ENCODE data around the gene PPP2R5E. TPM values are rescaled to one million over a fixed set of nuclear protein-coding genes. Genes with fewer than 3 reads are reported as not detected.

The PPP2R5E gene
- total and polyA plus RNA-seq, 7 experiments from 2014 or later, result 29.2 to 47.8 (median 37.5) TPM

DNA sequence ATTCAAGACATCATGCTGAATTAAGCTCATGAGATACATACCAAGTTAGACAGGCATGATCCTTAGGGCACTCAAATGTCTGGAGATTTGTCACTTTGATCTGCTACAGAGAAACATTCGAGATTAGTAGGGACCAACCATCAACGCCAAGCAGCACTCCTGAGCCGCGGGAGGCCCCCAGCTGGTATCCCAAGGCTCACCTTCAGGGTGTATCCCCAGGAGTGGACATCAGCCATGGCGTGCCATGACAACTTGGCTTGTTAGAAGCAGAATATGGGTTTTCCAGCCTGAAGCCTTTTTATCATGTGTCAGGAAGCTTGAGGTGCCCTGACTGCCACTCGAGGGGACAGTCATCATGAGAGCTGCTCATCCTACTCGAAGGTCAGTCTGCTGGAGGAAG, 185.3 kb downstream of the PPP2R5E start:
- Mint-ChIP-seq H3K36me3 (peaks cover 0 to 5% (median 0%) of the 10 kb centered on the region in 5 donors), H3K9me3 (peaks cover 0 to 4% (median under 1%) of the 10 kb centered on the region in 11 donors), H3K27me3 (peaks cover 7 to 29% (median 23%) of the 10 kb centered on the region in 5 donors), H3K27ac (no peak overlapping the region), H3K4me3 (no peak overlapping the region), H3K4me1 (no peaks in the 10 kb centered on the region)
- H3K27ac ChIP-seq (ENCODE audit: low read depth, low read length), result no peak overlapping the region
- ATAC-seq (no peak), DNase-seq (no peak)
- intact Hi-C loops (cut with micrococcal nuclease), result no loop called here
- H3K4me1 ChIP-seq (ENCODE audit: control insufficient read depth in 2 of 2, insufficient read depth in 2 of 2, low read length in 2 of 2), result no peaks in the 10 kb centered on the region
- H3K4me3 ChIP-seq (ENCODE audit: low read length), result no peak overlapping the region
- ChIA-PET CTCF (no interaction called here), POLR2A (no interaction called here)
- H3K36me3 ChIP-seq (ENCODE audit: control insufficient read depth in 2 of 3, insufficient read depth in 3 of 3, low read length in 3 of 3), result no peaks in the 10 kb centered on the region
- no peaks in the 10 kb centered on the region for H3K27me3 ChIP-seq (ENCODE audit: control insufficient read depth in 2 of 2, insufficient read depth in 2 of 2, low read length in 2 of 2)
- H3K9me3 ChIP-seq (ENCODE audit: control insufficient read depth in 2 of 3, low read length in 3 of 3), result no peaks in the 10 kb centered on the region

DNA sequence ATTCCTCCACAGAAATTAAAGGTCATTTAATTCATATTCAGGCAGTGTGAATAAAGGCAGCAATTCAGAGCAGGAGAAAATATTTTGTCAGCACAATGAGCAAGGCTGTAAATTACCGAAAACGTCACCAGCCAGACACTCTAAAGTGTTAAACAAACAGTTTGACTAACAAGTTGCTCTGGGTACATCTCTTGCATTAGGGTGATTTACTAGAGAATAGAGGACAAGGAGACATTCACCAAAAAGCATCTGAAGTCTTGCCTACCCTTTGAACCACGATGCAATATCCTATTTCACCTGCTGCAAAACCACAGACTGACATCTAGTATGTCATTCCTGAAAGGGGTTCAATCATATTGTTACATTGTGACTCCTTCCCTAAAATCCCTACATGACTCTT, 197.4 kb downstream of the PPP2R5E start:
- no peak overlapping the region for H3K27ac ChIP-seq (ENCODE audit: low read depth, low read length)
- CTCF ChIA-PET, result no interaction called here
- H3K27me3 ChIP-seq (ENCODE audit: control insufficient read depth in 2 of 2, insufficient read depth in 2 of 2, low read length in 2 of 2), result no peaks in the 10 kb centered on the region
- no peaks in the 10 kb centered on the region for H3K4me1 ChIP-seq (ENCODE audit: control insufficient read depth in 2 of 2, insufficient read depth in 2 of 2, low read length in 2 of 2)
- H3K36me3 ChIP-seq (ENCODE audit: control insufficient read depth in 2 of 3, insufficient read depth in 3 of 3, low read length in 3 of 3), result no peaks in the 10 kb centered on the region
- Mint-ChIP-seq H3K4me3 (no peak overlapping the region), H3K27me3 (peaks cover 23 to 41% (median 31%) of the 10 kb centered on the region in 5 donors), H3K27ac (no peak overlapping the region), H3K4me1 (no peaks in the 10 kb centered on the region), H3K36me3 (no peaks in the 10 kb centered on the region), H3K9me3 (peaks cover 0 to 5% (median 0%) of the 10 kb centered on the region in 11 donors)
- intact Hi-C loops (cut with micrococcal nuclease), result no loop called here
- no peak for ATAC-seq
- no peaks in the 10 kb centered on the region for H3K9me3 ChIP-seq (ENCODE audit: control insufficient read depth in 2 of 3, low read length in 3 of 3)
- no peak for DNase-seq
- POLR2A ChIA-PET, result no interaction called here
- H3K4me3 ChIP-seq (ENCODE audit: low read length), result no peak overlapping the region

DNA sequence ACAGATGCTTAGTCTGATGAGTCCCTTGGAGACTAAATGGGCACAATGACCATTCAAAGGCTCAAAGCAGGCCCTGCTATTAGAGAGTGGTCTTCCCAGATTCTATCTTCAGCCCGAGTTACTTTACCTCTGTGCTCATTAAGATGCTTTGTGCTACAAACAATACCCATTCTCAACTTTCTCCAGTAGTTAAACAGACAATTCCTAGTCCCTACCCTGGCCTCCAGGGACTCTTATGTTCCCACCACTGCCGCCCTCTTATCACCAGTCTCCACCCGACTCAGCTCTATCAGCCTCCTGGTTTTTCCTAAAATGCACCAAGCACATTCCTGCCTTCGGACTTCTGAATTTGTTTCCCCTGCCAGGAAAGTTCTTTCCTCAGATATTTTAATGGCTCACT, 198.8 kb downstream of the PPP2R5E start:
- peaks cover 0 to 5% (median 0%) of the 10 kb centered on the region in 11 donors for H3K9me3 Mint-ChIP-seq
- no peak for ATAC-seq
- no peak overlapping the region for H3K4me3 Mint-ChIP-seq
- no peaks in the 10 kb centered on the region for H3K36me3 Mint-ChIP-seq
- DNase-seq, result no peak
- H3K4me1 Mint-ChIP-seq, result no peaks in the 10 kb centered on the region
- Histone ChIP-seq H3K27me3 (ENCODE audit: control insufficient read depth in 2 of 2, insufficient read depth in 2 of 2, low read length in 2 of 2) (no peaks in the 10 kb centered on the region), H3K4me3 (ENCODE audit: low read length) (no peak overlapping the region), H3K9me3 (ENCODE audit: control insufficient read depth in 2 of 3, low read length in 3 of 3) (no peaks in the 10 kb centered on the region), H3K36me3 (ENCODE audit: control insufficient read depth in 2 of 3, insufficient read depth in 3 of 3, low read length in 3 of 3) (no peaks in the 10 kb centered on the region), H3K4me1 (ENCODE audit: control insufficient read depth in 2 of 2, insufficient read depth in 2 of 2, low read length in 2 of 2) (no peaks in the 10 kb centered on the region), H3K27ac (ENCODE audit: low read depth, low read length) (no peak overlapping the region)
- ChIA-PET CTCF (no interaction called here), POLR2A (no interaction called here)
- no peak overlapping the region for H3K27ac Mint-ChIP-seq
- H3K27me3 Mint-ChIP-seq, result peaks cover 30 to 43% (median 38%) of the 10 kb centered on the region in 5 donors
- intact Hi-C loops (cut with micrococcal nuclease), result no loop called here

DNA sequence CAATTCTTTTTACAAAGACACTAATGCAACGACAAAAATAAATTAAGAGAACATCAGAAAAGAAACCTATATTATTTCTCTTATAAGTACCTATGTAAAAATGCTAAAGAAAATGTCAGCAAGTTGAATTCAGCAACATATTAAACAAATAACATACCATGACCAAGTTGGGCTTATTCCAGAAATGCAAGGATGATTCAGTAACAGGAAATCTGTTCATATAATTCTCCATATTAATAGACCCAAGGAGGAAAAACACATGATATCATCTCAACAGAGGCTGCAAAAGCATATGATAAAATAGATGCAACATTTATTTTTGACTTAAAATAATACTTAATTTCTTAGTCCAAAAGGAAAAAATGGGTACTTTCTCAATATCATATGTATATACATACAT, 199.3 kb downstream of the PPP2R5E start:
- ATAC-seq, result no peak
- Histone ChIP-seq H3K4me3 (ENCODE audit: low read length) (no peak overlapping the region), H3K9me3 (ENCODE audit: control insufficient read depth in 2 of 3, low read length in 3 of 3) (no peaks in the 10 kb centered on the region), H3K27me3 (ENCODE audit: control insufficient read depth in 2 of 2, insufficient read depth in 2 of 2, low read length in 2 of 2) (no peaks in the 10 kb centered on the region), H3K4me1 (ENCODE audit: control insufficient read depth in 2 of 2, insufficient read depth in 2 of 2, low read length in 2 of 2) (no peaks in the 10 kb centered on the region), H3K36me3 (ENCODE audit: control insufficient read depth in 2 of 3, insufficient read depth in 3 of 3, low read length in 3 of 3) (no peaks in the 10 kb centered on the region), H3K27ac (ENCODE audit: low read depth, low read length) (no peak overlapping the region)
- POLR2A ChIA-PET, result no interaction called here
- CTCF ChIA-PET, result no interaction called here
- H3K36me3 Mint-ChIP-seq, result no peaks in the 10 kb centered on the region
- peaks cover 0 to 6% (median under 1%) of the 10 kb centered on the region in 11 donors for H3K9me3 Mint-ChIP-seq
- intact Hi-C loops (cut with micrococcal nuclease), result no loop called here
- peaks cover 30 to 44% (median 38%) of the 10 kb centered on the region in 5 donors for H3K27me3 Mint-ChIP-seq
- H3K4me3 Mint-ChIP-seq, result no peak overlapping the region
- H3K27ac Mint-ChIP-seq, result no peak overlapping the region
- no peaks in the 10 kb centered on the region for H3K4me1 Mint-ChIP-seq
- no peak for DNase-seq

DNA sequence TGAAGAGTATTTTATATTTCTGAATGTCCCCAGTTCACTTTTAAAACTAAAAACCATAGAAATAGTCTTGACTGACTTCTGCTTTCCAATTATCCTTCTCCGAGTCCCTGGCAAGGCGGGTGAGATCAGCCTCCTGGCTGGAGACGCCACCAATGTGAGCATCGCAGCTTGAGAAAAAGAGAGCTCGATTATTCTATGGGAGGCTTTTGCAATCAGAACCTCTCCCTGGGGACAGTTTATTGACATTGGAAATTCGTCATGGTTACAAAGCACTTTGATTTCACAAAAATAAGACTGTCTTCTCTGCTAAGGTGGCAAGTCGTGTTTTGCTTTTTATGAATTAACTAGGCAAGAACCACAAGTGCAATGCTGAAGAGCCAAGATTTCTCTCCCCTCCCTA, 200.8 kb downstream of the PPP2R5E start:
- no peak for ATAC-seq
- Histone ChIP-seq H3K9me3 (ENCODE audit: control insufficient read depth in 2 of 3, low read length in 3 of 3) (no peaks in the 10 kb centered on the region), H3K4me3 (ENCODE audit: low read length) (no peak overlapping the region), H3K36me3 (ENCODE audit: control insufficient read depth in 2 of 3, insufficient read depth in 3 of 3, low read length in 3 of 3) (no peaks in the 10 kb centered on the region), H3K27me3 (ENCODE audit: control insufficient read depth in 2 of 2, insufficient read depth in 2 of 2, low read length in 2 of 2) (no peaks in the 10 kb centered on the region), H3K4me1 (ENCODE audit: control insufficient read depth in 2 of 2, insufficient read depth in 2 of 2, low read length in 2 of 2) (no peaks in the 10 kb centered on the region), H3K27ac (ENCODE audit: low read depth, low read length) (no peak overlapping the region)
- no peaks in the 10 kb centered on the region for H3K36me3 Mint-ChIP-seq
- ChIA-PET POLR2A (no interaction called here), CTCF (no interaction called here)
- DNase-seq, result no peak
- no peak overlapping the region for H3K4me3 Mint-ChIP-seq
- H3K9me3 Mint-ChIP-seq, result peaks cover 0 to 6% (median 2%) of the 10 kb centered on the region in 11 donors
- H3K27me3 Mint-ChIP-seq, result peaks cover 21 to 47% (median 29%) of the 10 kb centered on the region in 5 donors
- no peak overlapping the region for H3K27ac Mint-ChIP-seq
- intact Hi-C loops (cut with micrococcal nuclease), result no loop called here
- no peaks in the 10 kb centered on the region for H3K4me1 Mint-ChIP-seq

DNA sequence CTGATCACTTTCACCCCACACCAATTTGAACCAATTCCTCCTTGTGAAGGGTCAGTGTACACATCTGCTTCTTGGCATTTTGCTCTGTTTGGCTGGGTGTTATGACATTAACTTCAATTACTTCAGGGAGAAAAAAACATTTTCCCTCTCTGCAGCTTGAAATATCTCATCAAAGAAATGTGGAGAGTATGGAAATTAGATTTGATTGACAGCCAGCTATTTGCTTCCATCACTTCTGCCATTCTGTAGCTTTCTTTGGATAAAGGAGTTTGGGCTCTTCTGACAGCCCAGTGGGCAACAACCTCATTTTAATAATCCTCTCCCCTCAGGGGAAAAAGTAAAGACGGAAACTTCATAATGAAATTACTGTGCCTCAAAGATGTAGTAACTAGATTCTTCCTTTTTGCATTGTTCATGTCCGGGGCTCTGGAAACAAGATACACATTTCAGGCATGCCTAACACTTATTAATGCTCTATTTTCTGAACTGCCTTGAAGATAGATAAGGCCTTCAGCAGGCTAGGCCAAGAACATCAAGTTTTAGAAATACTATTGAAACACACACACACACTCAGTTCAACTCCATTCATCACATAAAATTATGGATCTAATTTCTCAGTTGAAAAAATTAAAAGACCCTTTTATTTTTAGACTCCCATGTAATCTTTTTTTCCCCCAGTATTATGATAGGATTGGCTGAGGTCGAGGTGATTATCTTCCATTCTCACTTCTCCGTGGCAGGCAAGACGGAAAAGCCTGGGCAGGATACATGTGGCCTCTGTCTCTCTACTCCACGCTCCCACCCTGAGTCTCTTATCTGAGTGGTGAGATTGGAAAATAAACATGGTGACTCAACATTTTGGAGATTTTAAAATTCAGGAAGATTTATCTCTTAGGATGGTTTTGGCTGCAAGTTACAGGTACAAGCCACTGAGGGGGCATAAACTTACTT, 214.1 kb downstream of the PPP2R5E start:
- Histone ChIP-seq H3K27ac (ENCODE audit: low read depth, low read length) (no peak overlapping the region), H3K36me3 (ENCODE audit: control insufficient read depth in 2 of 3, insufficient read depth in 3 of 3, low read length in 3 of 3) (no peaks in the 10 kb centered on the region), H3K9me3 (ENCODE audit: control insufficient read depth in 2 of 3, low read length in 3 of 3) (no peaks in the 10 kb centered on the region), H3K4me1 (ENCODE audit: control insufficient read depth in 2 of 2, insufficient read depth in 2 of 2, low read length in 2 of 2) (no peaks in the 10 kb centered on the region), H3K4me3 (ENCODE audit: low read length) (no peak overlapping the region), H3K27me3 (ENCODE audit: control insufficient read depth in 2 of 2, insufficient read depth in 2 of 2, low read length in 2 of 2) (peaks cover 0 to 2% of the 10 kb centered on the region in 2 donors)
- intact Hi-C loops (cut with micrococcal nuclease), result no loop called here
- no peak overlapping the region for H3K27ac Mint-ChIP-seq
- H3K4me1 Mint-ChIP-seq, result no peaks in the 10 kb centered on the region
- POLR2A ChIA-PET, result no interaction called here
- ATAC-seq (no peak), DNase-seq (no peak)
- H3K27me3 Mint-ChIP-seq, result peaks cover 10 to 22% (median 13%) of the 10 kb centered on the region in 5 donors
- H3K36me3 Mint-ChIP-seq, result no peaks in the 10 kb centered on the region
- H3K9me3 Mint-ChIP-seq, result peaks cover 0 to 8% (median 0%) of the 10 kb centered on the region in 11 donors
- CTCF ChIA-PET, result no interaction called here
- no peak overlapping the region for H3K4me3 Mint-ChIP-seq

DNA sequence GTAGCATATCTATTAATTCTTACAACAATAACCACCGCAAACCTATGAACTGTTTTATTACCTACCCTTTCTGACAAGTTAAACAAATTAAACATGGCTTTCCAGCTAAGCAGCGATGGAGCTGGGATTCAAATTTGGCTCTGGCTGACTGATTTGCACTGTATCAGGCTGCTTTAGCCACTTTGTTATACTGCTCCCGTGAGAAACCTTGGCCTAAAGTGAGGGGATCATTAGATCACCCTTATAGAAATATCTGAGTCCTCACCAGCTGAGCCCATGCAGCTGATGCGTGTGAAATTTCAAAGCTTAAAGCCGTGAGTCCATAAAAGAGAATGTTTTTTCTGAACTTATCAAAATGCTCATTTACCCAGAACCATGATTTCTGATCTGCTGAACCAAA, 216.3 kb downstream of the PPP2R5E start:
- POLR2A ChIA-PET, result interaction anchor here (0.6 kb wide), 1 partner anchor 38 kb away, joined by 4 read pairs; no protein-coding TSS in a partner anchor
- Histone ChIP-seq H3K27me3 (ENCODE audit: control insufficient read depth in 2 of 2, insufficient read depth in 2 of 2, low read length in 2 of 2) (peaks cover 0 to 2% of the 10 kb centered on the region in 2 donors), H3K36me3 (ENCODE audit: control insufficient read depth in 2 of 3, insufficient read depth in 3 of 3, low read length in 3 of 3) (no peaks in the 10 kb centered on the region), H3K4me3 (ENCODE audit: low read length) (no peak overlapping the region), H3K4me1 (ENCODE audit: control insufficient read depth in 2 of 2, insufficient read depth in 2 of 2, low read length in 2 of 2) (no peaks in the 10 kb centered on the region), H3K27ac (ENCODE audit: low read depth, low read length) (no peak overlapping the region), H3K9me3 (ENCODE audit: control insufficient read depth in 2 of 3, low read length in 3 of 3) (no peaks in the 10 kb centered on the region)
- no peak overlapping the region for H3K4me3 Mint-ChIP-seq
- H3K4me1 Mint-ChIP-seq, result no peaks in the 10 kb centered on the region
- CTCF ChIA-PET, result no interaction called here
- intact Hi-C loops (cut with micrococcal nuclease), result no loop called here
- ATAC-seq (no peak), DNase-seq (no peak)
- no peak overlapping the region for H3K27ac Mint-ChIP-seq
- peaks cover 0 to 8% (median 0%) of the 10 kb centered on the region in 11 donors for H3K9me3 Mint-ChIP-seq
- H3K36me3 Mint-ChIP-seq, result no peaks in the 10 kb centered on the region
- peaks cover 0 to 21% (median 11%) of the 10 kb centered on the region in 5 donors for H3K27me3 Mint-ChIP-seq
